HepG2 (cell line): ENCODE measurements around the gene BMP6. TPM values are rescaled to one million over a fixed set of nuclear protein-coding genes. Genes with fewer than 3 reads are reported as not detected.

Experiments
- ATF4 ChIP-seq, 2 experiments: fragments of 450-650 bp in 1 of 2; sonication (generic) in 1 of 2; formaldehyde crosslinking; IDR thresholded peaks; 2 replicates each; pipeline versions ENCODE4 v1.5.0 to v1.8.0; 2020 to 2022; ENCODE audit warnings: mild to moderate bottlenecking in 1 of 2, missing genetic modification reagents in 1 of 2
- CSRNP1 ChIP-seq: sonication (generic); formaldehyde crosslinking; IDR thresholded peaks from 2 replicates; pipeline ENCODE4 v1.8.1; 2023; ENCODE audit warnings: mild to moderate bottlenecking, missing genetic modification reagents
- FOSL2 ChIP-seq: sonication (generic); formaldehyde crosslinking; IDR thresholded peaks from 2 replicates; pipeline ENCODE4 v1.4.0; 2020; ENCODE audit warnings: missing genetic modification reagents
- FOXP1 ChIP-seq, 2 experiments: fragments of 450-650 bp in 1 of 2; IDR thresholded peaks; 2 replicates each; pipeline ENCODE4 v1.6.1; 2017 to 2018; ENCODE audit warnings: antibody characterized with exemption in 1 of 2
- GPN1 ChIP-seq: sonication (generic); formaldehyde crosslinking; IDR thresholded peaks from 2 replicates; pipeline ENCODE4 v1.5.1; 2020; ENCODE audit warnings: missing genetic modification reagents, borderline replicate concordance
- HNRNPUL1 ChIP-seq: fragments of 200-400 bp; formaldehyde crosslinking; IDR thresholded peaks from 2 replicates; pipeline ENCODE4 v1.6.1; 2017; ENCODE audit warnings: low read depth, mild to moderate bottlenecking, low read length, moderate library complexity
- KDM5A ChIP-seq: fragments of 200-600 bp; sonication (generic); IDR thresholded peaks from 2 replicates; pipeline ENCODE4 v1.7.0; 2018; ENCODE audit warnings: antibody characterized with exemption, mild to moderate bottlenecking, low read length, borderline replicate concordance
- PHF5A ChIP-seq: IDR thresholded peaks from one replicate; pipeline ENCODE4 v1.6.1; 2018; ENCODE audit warnings: low read depth, missing genetic modification reagents; ENCODE audit not compliant: unreplicated experiment
- PITX1 ChIP-seq: sonication (generic); formaldehyde crosslinking; IDR thresholded peaks from 2 replicates; pipeline ENCODE4 v1.5.1; 2020; ENCODE audit warnings: mild to moderate bottlenecking, missing genetic modification reagents
- PRMT3 ChIP-seq: sonication (generic); formaldehyde crosslinking; IDR thresholded peaks from 2 replicates; pipeline ENCODE4 v1.8.1; 2022; ENCODE audit warnings: low read depth, mild to moderate bottlenecking, moderate library complexity, missing genetic modification reagents, borderline replicate concordance
- PRPF4 ChIP-seq: fragments of 200-400 bp; formaldehyde crosslinking; IDR thresholded peaks from 2 replicates; pipeline ENCODE4 v1.6.1; 2016; ENCODE audit warnings: low read length, low read depth; ENCODE audit not compliant: poor library complexity, severe bottlenecking
- RFXANK ChIP-seq: IDR thresholded peaks from 2 replicates; pipeline ENCODE4 v1.6.1; 2016
- RNF2 ChIP-seq: fragments of 450-650 bp; conservative IDR thresholded peaks from 2 replicates; pipeline ENCODE4 v1.6.1; 2016; ENCODE audit warnings: low read depth
- SOX6 ChIP-seq, 2 experiments: fragments of 450-650 bp in 1 of 2; sonication (generic) in 1 of 2; formaldehyde crosslinking in 1 of 2; IDR thresholded peaks; 2 replicates each; pipeline versions ENCODE4 v1.4.0 to v1.6.1; 2017 to 2020; ENCODE audit warnings: antibody characterized with exemption in 1 of 2, mild to moderate bottlenecking in 1 of 2, missing genetic modification reagents in 1 of 2
- SP4 ChIP-seq: sonication (generic); formaldehyde crosslinking; IDR thresholded peaks from 2 replicates; pipeline ENCODE4 v1.8.1; 2023; ENCODE audit warnings: mild to moderate bottlenecking, missing genetic modification reagents
- TCF7 ChIP-seq: sonication (generic); IDR thresholded peaks from 2 replicates; pipeline ENCODE4 v1.6.1; 2016; ENCODE audit warnings: antibody characterized with exemption, low read depth
- ZBTB4 ChIP-seq: sonication (generic); formaldehyde crosslinking; IDR thresholded peaks from 2 replicates; pipeline ENCODE4 v1.4.0; 2020; ENCODE audit warnings: missing genetic modification reagents, mild to moderate bottlenecking, borderline replicate concordance
- ZFP62 ChIP-seq: sonication (generic); formaldehyde crosslinking; IDR thresholded peaks from 2 replicates; pipeline ENCODE4 v1.4.0; 2020; ENCODE audit warnings: missing genetic modification reagents
- ZKSCAN8 ChIP-seq: IDR thresholded peaks from 2 replicates; pipeline ENCODE4 v1.6.1; 2016; ENCODE audit warnings: borderline replicate concordance, missing genetic modification reagents, missing compliant biosample characterization
- ZMAT3 ChIP-seq: sonication (generic); formaldehyde crosslinking; conservative IDR thresholded peaks from 2 replicates; pipeline ENCODE4 v1.7.0; 2021; ENCODE audit warnings: missing genetic modification reagents
- ZNF275 ChIP-seq: sonication (generic); formaldehyde crosslinking; IDR thresholded peaks from 2 replicates; pipeline ENCODE4 v1.8.0; 2022; ENCODE audit warnings: missing genetic modification reagents, mild to moderate bottlenecking, inconsistent platforms, borderline replicate concordance
- ZNF335 ChIP-seq: sonication (generic); formaldehyde crosslinking; IDR thresholded peaks from 2 replicates; pipeline ENCODE4 v1.4.0; 2020; ENCODE audit warnings: missing genetic modification reagents
- ZNF432 ChIP-seq: sonication (generic); formaldehyde crosslinking; IDR thresholded peaks from 2 replicates; pipeline ENCODE4 v1.5.0; 2020; ENCODE audit warnings: missing genetic modification reagents, mild to moderate bottlenecking, borderline replicate concordance
- polyA plus RNA-seq, 8 experiments: library from polyadenylated mRNA; depleted of rRNA in 3 of 8; stranded (reverse) in 7 of 8; unstranded in 1 of 8; fragments of >200 nt; fragmentation: Illumina TruSeq in 4 of 8; extraction: Trizol in 4 of 8; gene quantifications; 2 replicates each; pipeline versions ENCODE4 v1.2.1 to v1.2.3, GENCODE V29; 2011 to 2016; ENCODE audit warnings: low read depth in 4 of 8, missing spikeins in 1 of 8, mixed read lengths in 1 of 8; ENCODE audit not compliant: insufficient read depth in 1 of 8
- total RNA-seq, 5 experiments: library from RNA; depleted of rRNA; stranded (reverse); fragments of >200 nt; fragmentation: Illumina TruSeq; extraction: Trizol; gene quantifications; 2 replicates each; pipeline ENCODE4 v1.2.3, GENCODE V29; 2016; ENCODE audit warnings: low read depth in 1 of 5

Gene BMP6
- total and polyA plus RNA-seq, 2 of the 13 experiments (the other 11 are each of a cell fraction or from before 2014, with no cell fraction given): 0.09 to 0.18 TPM

- peak; percentile 19; the same call in 1 of the 2 replicates for TF ChIP-seq TCF7
- TF ChIP-seq ZMAT3 (CRISPR knock-in tag): no peak
- TF ChIP-seq ZNF335 (CRISPR knock-in tag): no peak
- TF ChIP-seq FOSL2: peak; percentile 62
- no peak for TF ChIP-seq ZFP62 (CRISPR knock-in tag)
- peak in 1 of 2 experiments; percentile 76; a peak in 2 of 4 replicates for TF ChIP-seq ATF4 (CRISPR knock-in tag; IDR thresholded peaks at IDR 0.05)
- no peak for TF ChIP-seq ZNF432
- no peak for TF ChIP-seq PHF5A (CRISPR knock-in tag)
- no peak for TF ChIP-seq ZBTB4 (CRISPR knock-in tag)
- TF ChIP-seq KDM5A: no peak
- TF ChIP-seq PRPF4: no peak
- no peak for TF ChIP-seq RNF2
- TF ChIP-seq PRMT3 (CRISPR knock-in tag): no peak
- TF ChIP-seq ZKSCAN8 (CRISPR knock-in tag): no peak
- TF ChIP-seq SP4 (CRISPR knock-in tag): no peak
- TF ChIP-seq SOX6 (IDR thresholded peaks at IDR 0.05): no peak
- no peak for TF ChIP-seq SOX6 (CRISPR knock-in tag; IDR thresholded peaks at IDR 0.05)
- TF ChIP-seq PITX1 (CRISPR knock-in tag): no peak
- TF ChIP-seq ZNF275: no peak
- no peak for TF ChIP-seq RFXANK
- no peak for TF ChIP-seq HNRNPUL1
- TF ChIP-seq GPN1 (CRISPR knock-in tag): no peak
- no peak for TF ChIP-seq CSRNP1 (CRISPR knock-in tag)
- no peak for TF ChIP-seq FOXP1 (IDR thresholded peaks at IDR 0.05)
- peak; percentile 37; the same call in 1 of the 2 replicates for TF ChIP-seq FOXP1 (CRISPR knock-in tag; IDR thresholded peaks at IDR 0.05)
Observed at GRCh38 chr6:7730784-7731227, 4.9 kb downstream of the BMP6 start (continued).
